Renal cortex interstitium (tissue), 11 donors: ENCODE data around the gene TMA7B. TPM values are rescaled to one million over a fixed set of nuclear protein-coding genes. Genes with fewer than 3 reads are reported as not detected.

ENCODE experiments used
- DNase-seq, 11 donors: peaks; one replicate each; pipeline ENCODE4 v3.0.0-alpha.2; 2013; ENCODE audit warnings: low read depth in 9 of 11, low spot score in 4 of 11; ENCODE audit errors: extremely low read depth in 1 of 11
- polyA plus RNA-seq, 3 donors: library from polyadenylated mRNA; unstranded; fragments of 120-200 nt; gene quantifications; one replicate each; pipeline ENCODE4 v1.2.1, GENCODE V29; 2013; ENCODE audit not compliant: insufficient read length in 3 of 3

The TMA7B gene
- polyA plus RNA-seq, 3 donors: 0.14 to 0.20 (median 0.15) TPM

- no peak for DNase-seq
These were observed 28.9 kb upstream of the TMA7B start for GRCh38 chr22:39931251-39931650.

- DNase-seq: no peak
These were observed 28.0 kb upstream of the TMA7B start for GRCh38 chr22:39932166-39932565.

- no peak for DNase-seq
These were observed 27.1 kb upstream of the TMA7B start for GRCh38 chr22:39932918-39933649.

GRCh38 chr22:39933741-39934140 lies 26.5 kb upstream of the TMA7B start:
- DNase-seq: no peak

GRCh38 chr22:39935116-39935515 lies 25.1 kb upstream of the TMA7B start:
- DNase-seq: no peak

GRCh38 chr22:39935612-39936011 lies 24.6 kb upstream of the TMA7B start:
- no peak for DNase-seq

GRCh38 chr22:39936523-39937145 lies 23.6 kb upstream of the TMA7B start:
- DNase-seq: no peak

GRCh38 chr22:39937906-39938305 lies 22.3 kb upstream of the TMA7B start:
- no peak for DNase-seq

GRCh38 chr22:39938509-39939111 lies 21.6 kb upstream of the TMA7B start:
- no peak for DNase-seq

GRCh38 chr22:39939830-39940229 lies 20.4 kb upstream of the TMA7B start:
- no peak for DNase-seq

GRCh38 chr22:39940757-39941305 lies 19.4 kb upstream of the TMA7B start:
- DNase-seq: no peak

- DNase-seq: no peak
These were observed 18.6 kb upstream of the TMA7B start for GRCh38 chr22:39941601-39942000.

GRCh38 chr22:39942439-39943230 lies 17.6 kb upstream of the TMA7B start:
- DNase-seq: no peak

- no peak for DNase-seq
These were observed 16.9 kb upstream of the TMA7B start for GRCh38 chr22:39943337-39943736.

GRCh38 chr22:39943953-39944872 lies 16.0 kb upstream of the TMA7B start:
- no peak for DNase-seq

- no peak for DNase-seq
These were observed 14.1 kb upstream of the TMA7B start for GRCh38 chr22:39946126-39946502.

GRCh38 chr22:39946503-39947219 lies 13.5 kb upstream of the TMA7B start:
- no peak for DNase-seq
